ENCODE data around the gene CAPNS1.

- TF ChIP-seq CTCF (conservative IDR thresholded peaks at IDR 0.05): no peak
- TF ChIP-seq ZFX (IDR thresholded peaks at IDR 0.05): no peak
These were observed 46.2 kb upstream of the CAPNS1 start for GRCh38 chr19:36093687-36094086.

All from C4-2B (cell line).